Spleen (tissue), 11 donors: ENCODE results near the gene SIRT5. TPM values are rescaled to one million over a fixed set of nuclear protein-coding genes. Genes with fewer than 3 reads are reported as not detected.

Source experiments
- DNase-seq: peaks from one replicate; pipeline ENCODE4 v3.0.0-alpha.2; 2020
- H3K27ac ChIP-seq, 8 donors: fragments of 200-600 bp; sonication (generic) in 7 of 8; 1 replicate in 4 of 8; 2 replicates in 4 of 8; pipeline versions ENCODE4 v1.5.0 to v1.8.0; 2016 to 2021; ENCODE audit warnings: inconsistent platforms in 4 of 8, mild to moderate bottlenecking in 4 of 8, moderate library complexity in 1 of 8
- H3K27me3 ChIP-seq, 7 donors: fragments of 200-600 bp; sonication (generic) in 6 of 7; replicated peaks in 1 of 7; 1 replicate in 4 of 7; 2 replicates in 3 of 7; pipeline versions ENCODE4 v1.5.0 to v1.8.0; 2016 to 2021; ENCODE audit warnings: inconsistent platforms in 3 of 7, mild to moderate bottlenecking in 1 of 7
- H3K36me3 ChIP-seq, 6 donors: fragments of 200-600 bp; sonication (generic) in 5 of 6; 1 replicate in 4 of 6; 2 replicates in 2 of 6; pipeline versions ENCODE4 v1.5.0 to v1.8.0; 2016 to 2021; ENCODE audit warnings: inconsistent platforms in 2 of 6
- H3K4me1 ChIP-seq, 6 donors: fragments of 200-600 bp; sonication (generic) in 5 of 6; 1 replicate in 3 of 6; 2 replicates in 3 of 6; pipeline versions ENCODE4 v1.5.0 to v1.8.0; 2016 to 2021; ENCODE audit warnings: inconsistent platforms in 3 of 6
- H3K4me3 ChIP-seq, 8 donors: fragments of 200-600 bp; sonication (generic) in 7 of 8; 1 replicate in 4 of 8; 2 replicates in 4 of 8; pipeline versions ENCODE4 v1.5.0 to v1.8.0; 2016 to 2021; ENCODE audit warnings: inconsistent platforms in 4 of 8, mild to moderate bottlenecking in 4 of 8, moderate library complexity in 2 of 8
- H3K9me3 ChIP-seq, 8 donors: fragments of 200-600 bp; sonication (generic) in 7 of 8; 1 replicate in 4 of 8; 2 replicates in 4 of 8; pipeline versions ENCODE4 v1.5.0 to v1.8.0; 2016 to 2021; ENCODE audit warnings: inconsistent platforms in 4 of 8
- POLR2A ChIP-seq, 3 donors: fragments of 450-650 bp; IDR thresholded peaks; one replicate each; pipeline ENCODE4 v1.5.1; 2017; ENCODE audit warnings: antibody characterized with exemption in 3 of 3, mild to moderate bottlenecking in 1 of 3
- POLR2AphosphoS5 ChIP-seq, 3 donors: sonication (generic); formaldehyde crosslinking; IDR thresholded peaks; one replicate each; pipeline ENCODE4 v1.5.1; 2017; ENCODE audit warnings: antibody characterized with exemption in 3 of 3
- WGBS, 5 donors: extraction: QIAGEN DNeasy Blood & Tissue Kit in 3 of 5; methylation state at CpG; one replicate each; pipeline versions ENCODE4 v1.1.5 to v1.1.7; 2013 to 2018; 5-methylcytosine and 5-hydroxymethylcytosine counted together
- intact Hi-C: fragments of 100-400 bp; cut with DNase I; formaldehyde crosslinking; loops from one replicate; pipeline ENCODE4 v1.15.0; 2023; ENCODE audit warnings: low total_unique reads
- polyA plus RNA-seq, 3 donors: library from polyadenylated mRNA; stranded (reverse); fragments of 200-250 nt; gene quantifications; one replicate each; pipeline ENCODE4 v1.2.1, GENCODE V29; 2013
- total RNA-seq, 7 donors: library from RNA; depleted of rRNA in 3 of 7; stranded (reverse); fragments of >200 nt in 3 of 7; fragmentation: NEBNext Ultra II Directional in 4 of 7; extraction: Animal tissue kit (Norgen Biotek cat#: 25700) in 4 of 7; gene quantifications; one replicate each; pipeline versions ENCODE4 v1.1.0 to v1.2.1, GENCODE V29; 2016 to 2021
- TF ChIP-seq, protein P1 (sequence below), 11 experiments: fragments of 200-600 bp in 7 of 11; fragments of 450-650 bp in 4 of 11; sonication (generic) in 4 of 11; IDR thresholded peaks in 8 of 11; conservative IDR thresholded peaks in 3 of 11; 1 replicate in 7 of 11; 2 replicates in 4 of 11; pipeline versions ENCODE4 v1.4.0 to v1.8.0; 2016 to 2021; ENCODE audit warnings: antibody characterized with exemption in 11 of 11, inconsistent platforms in 4 of 11, mild to moderate bottlenecking in 1 of 11
- donor health status: healthy with polysubstance abuse.
- donor health status: DM: no; HTN: no; CAD: no; lungs with moderate emphysema.
- donor health status: DM: no; HTN: no; CAD: no.
- donor health status: Bipolar disorder and iron deficiency.
- donor health status: healthy.
- donor health status: DM: no; HTN: no; CAD: no.
- donor health status: DM: yes; HTN: yes; CAD: no.

The SIRT5 gene
- total and polyA plus RNA-seq, 10 donors = 8.2 to 23.7 (median 16.1) TPM

GRCh38 chr6:13550656-13551055, 23.7 kb upstream of the SIRT5 start:
- TF ChIP-seq POLR2A (IDR thresholded peaks at IDR 0.05) = no peak
- no peak overlapping the region for H3K27ac ChIP-seq
- H3K9me3 ChIP-seq = no peaks in the 10 kb centered on the region
- H3K4me3 ChIP-seq = no peak overlapping the region
- peaks cover 0 to 13% (median 0%) of the 10 kb centered on the region in 6 donors for H3K4me1 ChIP-seq
- no peaks in the 10 kb centered on the region for H3K27me3 ChIP-seq
- intact Hi-C loops = no loop called here
- no peaks in the 10 kb centered on the region for H3K36me3 ChIP-seq
- no peak for DNase-seq

GRCh38 chr6:13553646-13554045, 20.8 kb upstream of the SIRT5 start:
- Histone ChIP-seq H3K4me1 (peaks cover 0 to 19% (median 0%) of the 10 kb centered on the region in 6 donors), H3K9me3 (no peaks in the 10 kb centered on the region), H3K27ac (peak overlapping the region in 1 of 8 donors; percentile 79), H3K4me3 (no peak overlapping the region), H3K27me3 (no peaks in the 10 kb centered on the region), H3K36me3 (no peaks in the 10 kb centered on the region)
- no peak for DNase-seq
- 90 to 100% (median 97%) methylated on average over 1 of the region's 1 CpG for WGBS, 5 donors
- TF ChIP-seq POLR2A (IDR thresholded peaks at IDR 0.05) (no peak), POLR2AphosphoS5 (IDR thresholded peaks at IDR 0.05) (no peak)
- TF ChIP-seq, protein P1, sequence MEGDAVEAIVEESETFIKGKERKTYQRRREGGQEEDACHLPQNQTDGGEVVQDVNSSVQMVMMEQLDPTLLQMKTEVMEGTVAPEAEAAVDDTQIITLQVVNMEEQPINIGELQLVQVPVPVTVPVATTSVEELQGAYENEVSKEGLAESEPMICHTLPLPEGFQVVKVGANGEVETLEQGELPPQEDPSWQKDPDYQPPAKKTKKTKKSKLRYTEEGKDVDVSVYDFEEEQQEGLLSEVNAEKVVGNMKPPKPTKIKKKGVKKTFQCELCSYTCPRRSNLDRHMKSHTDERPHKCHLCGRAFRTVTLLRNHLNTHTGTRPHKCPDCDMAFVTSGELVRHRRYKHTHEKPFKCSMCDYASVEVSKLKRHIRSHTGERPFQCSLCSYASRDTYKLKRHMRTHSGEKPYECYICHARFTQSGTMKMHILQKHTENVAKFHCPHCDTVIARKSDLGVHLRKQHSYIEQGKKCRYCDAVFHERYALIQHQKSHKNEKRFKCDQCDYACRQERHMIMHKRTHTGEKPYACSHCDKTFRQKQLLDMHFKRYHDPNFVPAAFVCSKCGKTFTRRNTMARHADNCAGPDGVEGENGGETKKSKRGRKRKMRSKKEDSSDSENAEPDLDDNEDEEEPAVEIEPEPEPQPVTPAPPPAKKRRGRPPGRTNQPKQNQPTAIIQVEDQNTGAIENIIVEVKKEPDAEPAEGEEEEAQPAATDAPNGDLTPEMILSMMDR (IDR thresholded peaks at IDR 0.05 in 8 of 11, conservative IDR thresholded peaks at IDR 0.05 in 3 of 11) = no peak
- intact Hi-C loops = no loop called here

- no peaks in the 10 kb centered on the region for H3K36me3 ChIP-seq
- WGBS, 5 donors = 37 to 70% (median 56%) methylated on average over 8 of the region's 8 CpGs
- H3K27ac ChIP-seq = peak overlapping the region in 6 of 8 donors; percentile 27 to 79 (median 70)
- H3K4me3 ChIP-seq = no peak overlapping the region
- H3K4me1 ChIP-seq = peaks cover 0 to 29% (median 0%) of the 10 kb centered on the region in 6 donors
- no peaks in the 10 kb centered on the region for H3K27me3 ChIP-seq
- H3K9me3 ChIP-seq = no peaks in the 10 kb centered on the region
- TF ChIP-seq POLR2A (IDR thresholded peaks at IDR 0.05) = no peak
- TF ChIP-seq, protein P1 (IDR thresholded peaks at IDR 0.05 in 8 of 11, conservative IDR thresholded peaks at IDR 0.05 in 3 of 11) = peak in 1 of 11 experiments; percentile 6
- TF ChIP-seq POLR2AphosphoS5 (IDR thresholded peaks at IDR 0.05) = peak; percentile 65 to 82 (median 73)
- no peak for DNase-seq
- intact Hi-C loops = no loop called here
Observed at GRCh38 chr6:13554929-13555333, 19.5 kb upstream of the SIRT5 start.

- DNase-seq = no peak
- peaks cover 0 to 46% (median 2%) of the 10 kb centered on the region in 6 donors for H3K4me1 ChIP-seq
- H3K27ac ChIP-seq = no peak overlapping the region
- H3K36me3 ChIP-seq = no peaks in the 10 kb centered on the region
- H3K4me3 ChIP-seq = no peak overlapping the region
- H3K27me3 ChIP-seq = no peaks in the 10 kb centered on the region
- intact Hi-C loops = no loop called here
- H3K9me3 ChIP-seq = no peaks in the 10 kb centered on the region
- TF ChIP-seq, protein P1 (IDR thresholded peaks at IDR 0.05 in 8 of 11, conservative IDR thresholded peaks at IDR 0.05 in 3 of 11) = no peak
- TF ChIP-seq POLR2A (IDR thresholded peaks at IDR 0.05) (no peak), POLR2AphosphoS5 (IDR thresholded peaks at IDR 0.05) (no peak)
Observed at GRCh38 chr6:13557841-13558240, 16.6 kb upstream of the SIRT5 start.

- Histone ChIP-seq H3K9me3 (no peaks in the 10 kb centered on the region), H3K27me3 (no peaks in the 10 kb centered on the region), H3K27ac (peak overlapping the region in 3 of 8 donors; percentile 2 to 57 (median 19)), H3K36me3 (no peaks in the 10 kb centered on the region), H3K4me3 (no peak overlapping the region), H3K4me1 (peaks cover 0 to 46% (median 2%) of the 10 kb centered on the region in 6 donors)
- no peak for DNase-seq
- TF ChIP-seq, protein P1 (IDR thresholded peaks at IDR 0.05 in 8 of 11, conservative IDR thresholded peaks at IDR 0.05 in 3 of 11) = no peak
- 65 to 84% (median 72%) methylated on average over 4 of the region's 4 CpGs for WGBS, 5 donors
- intact Hi-C loops = no loop called here
Observed at GRCh38 chr6:13558718-13559117, 15.7 kb upstream of the SIRT5 start.
